Caco-2 (cell line): ENCODE measurements around the gene PSME1. TPM values are rescaled to one million over a fixed set of nuclear protein-coding genes. Genes with fewer than 3 reads are reported as not detected.

ENCODE experiments used
- BruUV-seq: library from RNA; stranded (reverse); fragments of 400-500 nt; replicated peaks from 2 replicates; lab custom pipeline; 2021; lab: Mats Ljungman, UMichigan
- CTCF ChIA-PET: fragments of 300-600 bp; sonication (Branson Sonifier 250); formaldehyde crosslinking; loops from one replicate; lab custom pipeline; 2022; ENCODE audit warnings: antibody characterized with exemption; lab: Charles Lee
- POLR2A ChIA-PET: fragments of 300-600 bp; sonication (Branson Sonifier 250); formaldehyde crosslinking; loops from one replicate; lab custom pipeline; 2022; ENCODE audit warnings: antibody characterized with exemption; lab: Charles Lee
- DNase-seq, 2 experiments: peaks; one replicate each; pipeline versions ENCODE4 v3.0.0 to v3.0.0-alpha.2; 2020 to 2022
- H3K27me3 ChIP-seq: replicated peaks from 2 replicates; pipeline ENCODE4 v1.6.0; 2011; ENCODE audit warnings: low read length; ENCODE audit not compliant: control insufficient read depth, insufficient read depth
- H3K36me3 ChIP-seq: 2 replicates; pipeline ENCODE4 v1.5.1; 2011; ENCODE audit warnings: low read length; ENCODE audit not compliant: control insufficient read depth, insufficient read depth
- H3K4me1 ChIP-seq: fragments of 250-450 bp; sonication (Bioruptor Pico); 2 replicates; pipeline ENCODE4 v1.5.1; 2020; ENCODE audit warnings: mild to moderate bottlenecking
- H3K4me3 ChIP-seq: 2 replicates; pipeline ENCODE4 v1.5.1; 2011; ENCODE audit warnings: low read depth, mild to moderate bottlenecking, control low read depth, low read length
- H3K9me3 ChIP-seq: fragments of 250-450 bp; sonication (Bioruptor Pico); 2 replicates; pipeline ENCODE4 v1.5.1; 2020; ENCODE audit warnings: mild to moderate bottlenecking, moderate library complexity
- H3K27ac Mint-ChIP-seq: one replicate; pipeline ENCODE4 v1.8.0; 2022; ENCODE audit warnings: mixed read lengths; ENCODE audit not compliant: unreplicated experiment
- H3K27me3 Mint-ChIP-seq: one replicate; pipeline ENCODE4 v1.8.0; 2022; ENCODE audit warnings: mixed read lengths; ENCODE audit not compliant: insufficient read depth, unreplicated experiment
- H3K36me3 Mint-ChIP-seq: one replicate; pipeline ENCODE4 v1.8.0; 2022; ENCODE audit warnings: mild to moderate bottlenecking, mixed read lengths; ENCODE audit not compliant: insufficient read depth, unreplicated experiment
- H3K4me1 Mint-ChIP-seq: one replicate; pipeline ENCODE4 v1.8.0; 2022; ENCODE audit warnings: low read depth, mixed read lengths; ENCODE audit not compliant: unreplicated experiment
- H3K4me3 Mint-ChIP-seq: one replicate; pipeline ENCODE4 v1.8.0; 2022; ENCODE audit warnings: mild to moderate bottlenecking, moderate library complexity, mixed read lengths; ENCODE audit not compliant: unreplicated experiment
- H3K9me3 Mint-ChIP-seq: one replicate; pipeline ENCODE4 v1.8.0; 2022; ENCODE audit warnings: mixed read lengths; ENCODE audit not compliant: unreplicated experiment
- CTCF ChIP-seq, 2 experiments: fragments of 200-600 bp in 1 of 2; IDR thresholded peaks; 1 replicate in 1 of 2; 2 replicates in 1 of 2; pipeline versions ENCODE4 v1.5.1 to v1.8.0; 2011 to 2022; ENCODE audit warnings: antibody characterized with exemption in 1 of 2, control low read depth in 1 of 2, inconsistent platforms in 1 of 2, low read depth in 1 of 2, low read length in 1 of 2, mild to moderate bottlenecking in 1 of 2, moderate library complexity in 1 of 2; ENCODE audit not compliant: insufficient read depth in 1 of 2, severe bottlenecking in 1 of 2, unreplicated experiment in 1 of 2
- intact Hi-C: fragments of 100-400 bp; cut with micrococcal nuclease; formaldehyde crosslinking; loops from one replicate; pipeline ENCODE4 v1.10.0; 2022; ENCODE audit not compliant: unreplicated experiment
- total RNA-seq: library from RNA; stranded (reverse); gene quantifications from 2 replicates; pipeline ENCODE4 v1.2.3, GENCODE V29; 2022

Gene PSME1
- total RNA-seq, 1 experiment from 2014 or later = 141 TPM

DNA sequence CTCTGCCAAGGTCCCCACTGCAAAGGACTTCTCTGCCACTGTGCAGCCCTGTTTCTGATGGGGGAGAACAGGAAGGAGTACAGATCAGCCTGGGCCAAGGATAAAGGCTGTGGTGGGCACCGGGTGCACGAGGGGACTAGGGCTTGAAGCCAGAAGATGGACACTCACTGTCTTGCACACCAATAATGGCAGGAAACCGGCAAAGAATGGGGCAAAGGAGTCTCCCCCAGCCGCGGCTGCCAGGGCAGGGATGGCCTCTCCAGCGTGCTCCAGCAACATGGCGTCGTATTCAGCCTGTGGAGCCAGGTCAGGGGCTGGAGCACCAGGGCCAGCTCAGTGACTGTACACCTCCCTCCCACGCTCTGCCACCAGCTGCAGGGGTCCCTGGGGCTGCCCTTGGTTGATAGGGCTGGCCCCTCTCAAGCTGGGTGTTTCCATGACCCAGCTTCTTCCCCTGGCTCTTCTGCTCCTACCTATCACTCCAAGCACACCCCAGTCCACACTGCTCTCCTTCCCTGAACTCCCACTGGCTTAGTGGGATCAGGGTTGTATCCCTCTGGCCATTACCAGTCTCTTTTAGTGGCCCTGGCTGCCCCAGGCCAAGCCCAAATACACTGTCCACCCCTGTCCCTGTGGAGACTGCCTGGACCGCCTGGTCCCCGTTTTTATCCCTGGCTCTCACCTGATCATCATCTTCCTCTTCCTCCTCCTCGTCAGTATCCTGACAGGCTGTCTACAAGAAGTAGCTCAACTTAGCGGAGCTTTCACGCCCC, 46.3 kb downstream of the PSME1 start:
- CTCF ChIA-PET = no interaction called here
- no peak overlapping the region for H3K27ac Mint-ChIP-seq

GRCh38 chr14:24183014-24183481, 47.1 kb downstream of the PSME1 start:
- H3K27me3 ChIP-seq = no peaks in the 10 kb centered on the region
- Mint-ChIP-seq H3K4me3 (no peak overlapping the region), H3K27ac (no peak overlapping the region), H3K4me1 (peaks cover 7% of the 10 kb centered on the region), H3K36me3 (peaks cover 57% of the 10 kb centered on the region), H3K27me3 (no peaks in the 10 kb centered on the region), H3K9me3 (no peaks in the 10 kb centered on the region)
- no peak for DNase-seq
- H3K36me3 ChIP-seq = peaks cover 3% of the 10 kb centered on the region
- H3K4me3 ChIP-seq = no peak overlapping the region
- intact Hi-C loops = no loop called here
- H3K9me3 ChIP-seq = no peaks in the 10 kb centered on the region
- H3K4me1 ChIP-seq = no peaks in the 10 kb centered on the region
- ChIA-PET POLR2A (no interaction called here), CTCF (no interaction called here)
- no TSS peak for BruUV-seq
- no peak for TF ChIP-seq CTCF (IDR thresholded peaks at IDR 0.05; ENCODE audit: insufficient read depth in 1 of 2, low read depth in 1 of 2, low read length in 1 of 2, severe bottlenecking in 1 of 2, unreplicated experiment in 1 of 2)

More for the DNA sequence above, 46.3 kb downstream of the PSME1 start:
- DNase-seq = no peak
- Histone ChIP-seq H3K27me3 (no peaks in the 10 kb centered on the region), H3K4me1 (no peaks in the 10 kb centered on the region), H3K9me3 (no peaks in the 10 kb centered on the region), H3K36me3 (peaks cover 3% of the 10 kb centered on the region), H3K4me3 (no peak overlapping the region)
- peaks cover 57% of the 10 kb centered on the region for H3K36me3 Mint-ChIP-seq
- intact Hi-C loops = no loop called here
- H3K9me3 Mint-ChIP-seq = no peaks in the 10 kb centered on the region
- H3K4me1 Mint-ChIP-seq = peaks cover 4% of the 10 kb centered on the region
- POLR2A ChIA-PET = no interaction called here
- H3K4me3 Mint-ChIP-seq = no peak overlapping the region
- no TSS peak for BruUV-seq
- H3K27me3 Mint-ChIP-seq = no peaks in the 10 kb centered on the region
- TF ChIP-seq CTCF (IDR thresholded peaks at IDR 0.05; ENCODE audit: insufficient read depth in 1 of 2, low read depth in 1 of 2, low read length in 1 of 2, severe bottlenecking in 1 of 2, unreplicated experiment in 1 of 2) = no peak

DNA sequence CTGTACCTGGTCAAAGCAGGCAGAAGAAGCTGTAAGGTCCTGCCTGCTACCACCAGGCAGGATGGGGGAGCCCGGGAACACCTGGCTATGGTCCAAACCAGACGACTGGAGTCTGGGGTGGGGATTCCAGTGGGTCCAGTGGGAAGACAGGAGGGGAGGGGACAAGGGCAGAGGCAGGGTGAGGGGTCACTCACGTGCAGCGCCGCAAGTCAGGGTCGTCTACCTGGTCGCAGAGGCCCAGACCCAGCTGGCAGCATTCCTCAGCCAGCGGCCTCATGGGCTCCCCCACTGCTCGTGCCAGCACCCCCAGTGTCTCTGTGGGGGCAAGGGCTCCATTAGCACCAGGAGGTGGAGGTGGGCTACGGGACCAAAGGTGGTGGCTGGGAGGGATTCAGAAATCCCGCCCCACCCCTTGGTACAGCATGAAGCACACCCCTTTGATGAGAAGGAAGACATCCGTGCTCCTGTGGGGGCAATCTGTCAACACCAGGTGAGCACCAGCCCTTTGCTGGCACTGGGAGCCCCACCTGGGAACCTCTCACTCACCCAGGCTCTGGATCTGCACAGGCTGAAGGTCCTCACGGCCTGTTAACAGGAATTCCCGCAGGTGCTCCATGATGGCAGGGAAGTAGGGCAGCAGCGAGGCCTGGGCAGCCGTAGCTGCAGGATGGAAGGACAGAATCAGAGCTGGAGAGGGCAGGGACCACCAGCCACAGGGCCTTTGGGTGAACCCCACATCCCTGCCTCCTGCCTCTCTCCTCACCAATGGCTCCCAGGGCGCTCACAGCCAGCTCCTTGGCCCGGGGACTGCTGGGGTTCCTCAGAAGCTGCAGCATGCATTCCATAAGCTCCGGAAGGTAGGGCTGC, 48.3 kb downstream of the PSME1 start:
- Histone ChIP-seq H3K27me3 (no peaks in the 10 kb centered on the region), H3K36me3 (peaks cover 3% of the 10 kb centered on the region), H3K9me3 (no peaks in the 10 kb centered on the region), H3K4me3 (no peak overlapping the region), H3K4me1 (no peaks in the 10 kb centered on the region)
- intact Hi-C loops = no loop called here
- no TSS peak for BruUV-seq
- no peaks in the 10 kb centered on the region for H3K9me3 Mint-ChIP-seq
- TF ChIP-seq CTCF (IDR thresholded peaks at IDR 0.05; ENCODE audit: insufficient read depth in 1 of 2, low read depth in 1 of 2, low read length in 1 of 2, severe bottlenecking in 1 of 2, unreplicated experiment in 1 of 2) = no peak
- peaks cover 63% of the 10 kb centered on the region for H3K36me3 Mint-ChIP-seq
- ChIA-PET POLR2A (no interaction called here), CTCF (no interaction called here)
- no peaks in the 10 kb centered on the region for H3K27me3 Mint-ChIP-seq
- H3K27ac Mint-ChIP-seq = no peak overlapping the region
- peaks cover 12% of the 10 kb centered on the region for H3K4me1 Mint-ChIP-seq
- H3K4me3 Mint-ChIP-seq = no peak overlapping the region
- no peak for DNase-seq
